GM23338 (cell line): ENCODE data around the gene DRG2.

Experiments used
- CREB1 ChIP-seq: fragments of 250-450 bp; sonication (Bioruptor Pico); IDR thresholded peaks from 2 replicates; pipeline ENCODE4 v1.5.0; 2020; ENCODE audit warnings: low read depth, mild to moderate bottlenecking, moderate library complexity
- EZH2 ChIP-seq: fragments of 200-600 bp; sonication (generic); IDR thresholded peaks from one replicate; pipeline ENCODE4 v1.8.0; 2017; ENCODE audit warnings: antibody characterized with exemption, mild to moderate bottlenecking, low read depth; ENCODE audit not compliant: unreplicated experiment
- EZH2phosphoT487 ChIP-seq: fragments of 200-600 bp; sonication (generic); IDR thresholded peaks from one replicate; pipeline ENCODE4 v1.8.1; 2018; ENCODE audit warnings: antibody characterized with exemption; ENCODE audit not compliant: unreplicated experiment
- JUNB ChIP-seq: IDR thresholded peaks from one replicate; pipeline ENCODE4 v1.6.1; 2016; ENCODE audit warnings: antibody characterized with exemption; ENCODE audit not compliant: unreplicated experiment
- POLR2AphosphoS5 ChIP-seq: IDR thresholded peaks from 2 replicates; pipeline ENCODE4 v1.6.1; 2016; ENCODE audit warnings: antibody characterized with exemption, low read depth
- STAT1 ChIP-seq: IDR thresholded peaks from one replicate; pipeline ENCODE4 v1.6.1; 2016; ENCODE audit warnings: antibody characterized with exemption; ENCODE audit not compliant: unreplicated experiment
- TF ChIP-seq, protein P1 (sequence below), 2 experiments: fragments of 200-600 bp in 1 of 2; sonication (generic) in 1 of 2; conservative IDR thresholded peaks; 2 replicates each; pipeline versions ENCODE4 v1.5.1 to v1.6.1; 2016 to 2017; ENCODE audit warnings: antibody characterized with exemption in 2 of 2, low read depth in 2 of 2, mild to moderate bottlenecking in 2 of 2, moderate library complexity in 1 of 2
- TF ChIP-seq, protein P2 (sequence below): IDR thresholded peaks from one replicate; pipeline ENCODE4 v1.6.1; 2018; ENCODE audit warnings: antibody characterized with exemption; ENCODE audit not compliant: unreplicated experiment

DNA sequence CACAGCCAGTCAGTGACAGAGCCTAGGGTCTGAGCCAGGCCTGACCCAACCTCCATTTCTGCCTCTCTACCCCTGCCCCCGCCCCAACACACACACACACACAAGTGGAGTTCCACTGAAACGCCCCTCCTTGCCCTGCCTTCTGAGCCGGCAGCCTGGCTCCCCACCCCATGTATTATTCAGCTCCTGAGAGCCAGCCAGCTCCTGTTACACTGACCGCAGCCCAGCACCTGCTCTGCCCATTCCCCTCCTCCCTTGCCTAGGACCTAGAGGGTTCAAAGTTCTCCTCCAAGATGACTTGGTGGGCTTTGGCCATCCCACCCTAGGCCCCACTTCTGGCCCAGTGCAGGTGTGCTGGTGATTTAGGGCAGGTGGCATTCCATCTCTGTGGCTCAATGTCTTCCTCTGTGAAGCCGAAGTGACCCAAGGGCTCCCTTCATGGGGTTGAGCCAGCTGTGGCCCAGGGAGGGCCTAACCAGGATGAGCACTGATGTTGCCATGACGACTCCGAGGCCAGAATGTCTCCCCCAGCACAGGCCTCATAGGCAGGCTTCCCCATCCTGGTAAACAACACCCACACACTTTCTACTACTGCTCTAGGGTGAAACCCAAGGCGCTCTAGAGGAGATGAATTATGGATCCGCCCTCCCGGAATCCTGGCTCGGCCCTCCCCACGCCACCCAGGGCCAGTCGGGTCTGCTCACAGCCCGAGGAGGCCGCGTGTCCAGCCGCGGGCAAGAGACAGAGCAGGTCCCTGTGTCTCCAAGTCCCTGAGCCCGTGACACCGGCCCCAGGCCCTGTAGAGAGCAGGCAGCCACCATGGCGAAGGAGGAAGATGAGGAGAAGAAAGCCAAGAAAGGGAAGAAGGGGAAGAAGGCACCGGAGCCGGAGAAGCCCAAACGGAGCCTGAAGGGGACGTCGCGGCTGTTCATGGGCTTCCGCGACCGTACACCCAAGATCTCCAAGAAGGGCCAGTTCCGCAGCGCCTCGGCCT, 30.5 kb downstream of the DRG2 start:
- TF ChIP-seq, protein P1, sequence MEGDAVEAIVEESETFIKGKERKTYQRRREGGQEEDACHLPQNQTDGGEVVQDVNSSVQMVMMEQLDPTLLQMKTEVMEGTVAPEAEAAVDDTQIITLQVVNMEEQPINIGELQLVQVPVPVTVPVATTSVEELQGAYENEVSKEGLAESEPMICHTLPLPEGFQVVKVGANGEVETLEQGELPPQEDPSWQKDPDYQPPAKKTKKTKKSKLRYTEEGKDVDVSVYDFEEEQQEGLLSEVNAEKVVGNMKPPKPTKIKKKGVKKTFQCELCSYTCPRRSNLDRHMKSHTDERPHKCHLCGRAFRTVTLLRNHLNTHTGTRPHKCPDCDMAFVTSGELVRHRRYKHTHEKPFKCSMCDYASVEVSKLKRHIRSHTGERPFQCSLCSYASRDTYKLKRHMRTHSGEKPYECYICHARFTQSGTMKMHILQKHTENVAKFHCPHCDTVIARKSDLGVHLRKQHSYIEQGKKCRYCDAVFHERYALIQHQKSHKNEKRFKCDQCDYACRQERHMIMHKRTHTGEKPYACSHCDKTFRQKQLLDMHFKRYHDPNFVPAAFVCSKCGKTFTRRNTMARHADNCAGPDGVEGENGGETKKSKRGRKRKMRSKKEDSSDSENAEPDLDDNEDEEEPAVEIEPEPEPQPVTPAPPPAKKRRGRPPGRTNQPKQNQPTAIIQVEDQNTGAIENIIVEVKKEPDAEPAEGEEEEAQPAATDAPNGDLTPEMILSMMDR (conservative IDR thresholded peaks at IDR 0.05; ENCODE audit: low read depth in 2 of 2), result no peak
- TF ChIP-seq EZH2, result no peak
- no peak for TF ChIP-seq JUNB
- TF ChIP-seq POLR2AphosphoS5, result no peak
- TF ChIP-seq STAT1, result no peak
- TF ChIP-seq, protein P2, sequence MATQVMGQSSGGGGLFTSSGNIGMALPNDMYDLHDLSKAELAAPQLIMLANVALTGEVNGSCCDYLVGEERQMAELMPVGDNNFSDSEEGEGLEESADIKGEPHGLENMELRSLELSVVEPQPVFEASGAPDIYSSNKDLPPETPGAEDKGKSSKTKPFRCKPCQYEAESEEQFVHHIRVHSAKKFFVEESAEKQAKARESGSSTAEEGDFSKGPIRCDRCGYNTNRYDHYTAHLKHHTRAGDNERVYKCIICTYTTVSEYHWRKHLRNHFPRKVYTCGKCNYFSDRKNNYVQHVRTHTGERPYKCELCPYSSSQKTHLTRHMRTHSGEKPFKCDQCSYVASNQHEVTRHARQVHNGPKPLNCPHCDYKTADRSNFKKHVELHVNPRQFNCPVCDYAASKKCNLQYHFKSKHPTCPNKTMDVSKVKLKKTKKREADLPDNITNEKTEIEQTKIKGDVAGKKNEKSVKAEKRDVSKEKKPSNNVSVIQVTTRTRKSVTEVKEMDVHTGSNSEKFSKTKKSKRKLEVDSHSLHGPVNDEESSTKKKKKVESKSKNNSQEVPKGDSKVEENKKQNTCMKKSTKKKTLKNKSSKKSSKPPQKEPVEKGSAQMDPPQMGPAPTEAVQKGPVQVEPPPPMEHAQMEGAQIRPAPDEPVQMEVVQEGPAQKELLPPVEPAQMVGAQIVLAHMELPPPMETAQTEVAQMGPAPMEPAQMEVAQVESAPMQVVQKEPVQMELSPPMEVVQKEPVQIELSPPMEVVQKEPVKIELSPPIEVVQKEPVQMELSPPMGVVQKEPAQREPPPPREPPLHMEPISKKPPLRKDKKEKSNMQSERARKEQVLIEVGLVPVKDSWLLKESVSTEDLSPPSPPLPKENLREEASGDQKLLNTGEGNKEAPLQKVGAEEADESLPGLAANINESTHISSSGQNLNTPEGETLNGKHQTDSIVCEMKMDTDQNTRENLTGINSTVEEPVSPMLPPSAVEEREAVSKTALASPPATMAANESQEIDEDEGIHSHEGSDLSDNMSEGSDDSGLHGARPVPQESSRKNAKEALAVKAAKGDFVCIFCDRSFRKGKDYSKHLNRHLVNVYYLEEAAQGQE, result no peak
- TF ChIP-seq EZH2phosphoT487, result no peak
- TF ChIP-seq CREB1 (CRISPR knock-in tag), result no peak
